GM12878 (cell line): ENCODE results near the gene TRDMT1.

Source experiments
- EP300 ChIP-seq, 2 experiments: fragments of 150-350 bp in 1 of 2; IDR thresholded peaks; 2 replicates each; pipeline ENCODE4 v1.6.1; 2011 to 2012; ENCODE audit warnings: low read depth in 2 of 2, low read length in 2 of 2, borderline replicate concordance in 1 of 2, improper control_type of control experiment in 1 of 2, inconsistent platforms in 1 of 2; ENCODE audit not compliant: control insufficient read depth in 1 of 2
- EZH2 ChIP-seq: IDR thresholded peaks from 2 replicates; pipeline ENCODE4 v1.6.1; 2012; ENCODE audit warnings: low read depth, mild to moderate bottlenecking, control low read depth, inconsistent platforms, low read length, borderline replicate concordance; ENCODE audit not compliant: control insufficient read depth
- HCFC1 ChIP-seq: fragments of 150-350 bp; IDR thresholded peaks from 2 replicates; pipeline ENCODE4 v1.6.1; 2014; ENCODE audit warnings: low read length
- HDAC2 ChIP-seq: fragments of 200-600 bp; sonication (generic); IDR thresholded peaks from 2 replicates; pipeline ENCODE4 v1.6.1; 2017
- HDGF ChIP-seq: fragments of 450-650 bp; IDR thresholded peaks from 2 replicates; pipeline ENCODE4 v1.6.1; 2016; ENCODE audit warnings: antibody characterized with exemption
- KDM1A ChIP-seq: fragments of 200-600 bp; sonication (generic); IDR thresholded peaks from 2 replicates; pipeline ENCODE4 v1.6.1; 2016; ENCODE audit warnings: borderline replicate concordance
- NRF1 ChIP-seq: conservative IDR thresholded peaks from 2 replicates; pipeline ENCODE4 v1.6.1; 2011; ENCODE audit warnings: mild to moderate bottlenecking, low read depth, low read length, improper control_type of control experiment
- POLR2A ChIP-seq: IDR thresholded peaks from 2 replicates; pipeline ENCODE4 v1.6.1; 2011; ENCODE audit warnings: low read depth, mild to moderate bottlenecking, low read length
- POLR2AphosphoS5 ChIP-seq: IDR thresholded peaks from 2 replicates; pipeline ENCODE4 v1.6.1; 2011; ENCODE audit warnings: mild to moderate bottlenecking, low read length, inconsistent platforms
- RCOR1 ChIP-seq: conservative IDR thresholded peaks from 2 replicates; pipeline ENCODE4 v1.6.1; 2012; ENCODE audit warnings: low read depth, low read length, improper control_type of control experiment
- TF ChIP-seq, protein P1 (sequence below): fragments of 450-650 bp; IDR thresholded peaks from 2 replicates; pipeline ENCODE4 v1.6.1; 2016; ENCODE audit warnings: mild to moderate bottlenecking
- TF ChIP-seq, protein P2 (sequence below), 3 experiments: IDR thresholded peaks in 2 of 3; conservative IDR thresholded peaks in 1 of 3; 2 replicates each; pipeline ENCODE4 v1.5.1; 2011; ENCODE audit warnings: low read depth in 3 of 3, low read length in 3 of 3, mild to moderate bottlenecking in 3 of 3, control low read depth in 2 of 3, moderate library complexity in 2 of 3, inconsistent platforms in 1 of 3, mixed read lengths in 1 of 3; ENCODE audit not compliant: control insufficient read depth in 2 of 3, insufficient read depth in 1 of 3; ENCODE audit errors: extremely low read depth in 1 of 3
- TF ChIP-seq, protein P3 (sequence below): IDR thresholded peaks from 2 replicates; pipeline ENCODE4 v1.6.1; 2011; ENCODE audit warnings: low read depth, mild to moderate bottlenecking, low read length, moderate library complexity, borderline replicate concordance; ENCODE audit errors: extremely low read depth
- TF ChIP-seq, protein P4 (sequence below): fragments of 450-650 bp; IDR thresholded peaks from 2 replicates; pipeline ENCODE4 v1.6.1; 2017; ENCODE audit warnings: mild to moderate bottlenecking

DNA sequence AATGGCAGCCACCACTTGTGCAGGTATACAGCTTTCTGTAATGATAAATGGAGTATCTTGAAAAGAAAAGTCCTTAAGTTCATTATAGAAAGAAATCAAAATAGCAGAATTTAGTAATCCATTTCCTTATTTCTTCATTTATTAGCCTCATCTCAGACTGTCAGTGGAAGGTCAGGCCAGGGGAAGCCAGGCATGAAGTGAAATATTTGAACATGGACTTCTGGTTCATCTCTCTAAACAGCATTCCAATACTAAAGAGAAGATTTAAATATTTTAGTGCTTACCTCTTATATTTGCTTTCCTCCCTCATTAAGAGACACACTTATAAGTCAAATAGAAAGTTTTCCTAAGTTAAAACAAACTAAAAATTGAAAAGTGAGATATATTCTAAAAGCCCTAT lies 26.8 kb downstream of the TRDMT1 start:
- no peak for TF ChIP-seq KDM1A
- no peak for TF ChIP-seq POLR2AphosphoS5
- no peak for TF ChIP-seq EP300 (IDR thresholded peaks at IDR 0.05; ENCODE audit: borderline replicate concordance in 1 of 2, control insufficient read depth in 1 of 2, low read depth in 2 of 2, low read length in 2 of 2)
- no peak for TF ChIP-seq HDAC2
- TF ChIP-seq, protein P1, sequence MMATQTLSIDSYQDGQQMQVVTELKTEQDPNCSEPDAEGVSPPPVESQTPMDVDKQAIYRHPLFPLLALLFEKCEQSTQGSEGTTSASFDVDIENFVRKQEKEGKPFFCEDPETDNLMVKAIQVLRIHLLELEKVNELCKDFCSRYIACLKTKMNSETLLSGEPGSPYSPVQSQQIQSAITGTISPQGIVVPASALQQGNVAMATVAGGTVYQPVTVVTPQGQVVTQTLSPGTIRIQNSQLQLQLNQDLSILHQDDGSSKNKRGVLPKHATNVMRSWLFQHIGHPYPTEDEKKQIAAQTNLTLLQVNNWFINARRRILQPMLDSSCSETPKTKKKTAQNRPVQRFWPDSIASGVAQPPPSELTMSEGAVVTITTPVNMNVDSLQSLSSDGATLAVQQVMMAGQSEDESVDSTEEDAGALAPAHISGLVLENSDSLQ = no peak
- TF ChIP-seq NRF1 = no peak
- TF ChIP-seq, protein P2, sequence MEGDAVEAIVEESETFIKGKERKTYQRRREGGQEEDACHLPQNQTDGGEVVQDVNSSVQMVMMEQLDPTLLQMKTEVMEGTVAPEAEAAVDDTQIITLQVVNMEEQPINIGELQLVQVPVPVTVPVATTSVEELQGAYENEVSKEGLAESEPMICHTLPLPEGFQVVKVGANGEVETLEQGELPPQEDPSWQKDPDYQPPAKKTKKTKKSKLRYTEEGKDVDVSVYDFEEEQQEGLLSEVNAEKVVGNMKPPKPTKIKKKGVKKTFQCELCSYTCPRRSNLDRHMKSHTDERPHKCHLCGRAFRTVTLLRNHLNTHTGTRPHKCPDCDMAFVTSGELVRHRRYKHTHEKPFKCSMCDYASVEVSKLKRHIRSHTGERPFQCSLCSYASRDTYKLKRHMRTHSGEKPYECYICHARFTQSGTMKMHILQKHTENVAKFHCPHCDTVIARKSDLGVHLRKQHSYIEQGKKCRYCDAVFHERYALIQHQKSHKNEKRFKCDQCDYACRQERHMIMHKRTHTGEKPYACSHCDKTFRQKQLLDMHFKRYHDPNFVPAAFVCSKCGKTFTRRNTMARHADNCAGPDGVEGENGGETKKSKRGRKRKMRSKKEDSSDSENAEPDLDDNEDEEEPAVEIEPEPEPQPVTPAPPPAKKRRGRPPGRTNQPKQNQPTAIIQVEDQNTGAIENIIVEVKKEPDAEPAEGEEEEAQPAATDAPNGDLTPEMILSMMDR (IDR thresholded peaks at IDR 0.05 in 2 of 3, conservative IDR thresholded peaks at IDR 0.05 in 1 of 3; ENCODE audit: control insufficient read depth in 2 of 3, extremely low read depth in 1 of 3, insufficient read depth in 1 of 3, low read depth in 3 of 3, low read length in 3 of 3) = no peak
- TF ChIP-seq, protein P3, sequence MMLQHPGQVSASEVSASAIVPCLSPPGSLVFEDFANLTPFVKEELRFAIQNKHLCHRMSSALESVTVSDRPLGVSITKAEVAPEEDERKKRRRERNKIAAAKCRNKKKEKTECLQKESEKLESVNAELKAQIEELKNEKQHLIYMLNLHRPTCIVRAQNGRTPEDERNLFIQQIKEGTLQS = no peak
- TF ChIP-seq, protein P4, sequence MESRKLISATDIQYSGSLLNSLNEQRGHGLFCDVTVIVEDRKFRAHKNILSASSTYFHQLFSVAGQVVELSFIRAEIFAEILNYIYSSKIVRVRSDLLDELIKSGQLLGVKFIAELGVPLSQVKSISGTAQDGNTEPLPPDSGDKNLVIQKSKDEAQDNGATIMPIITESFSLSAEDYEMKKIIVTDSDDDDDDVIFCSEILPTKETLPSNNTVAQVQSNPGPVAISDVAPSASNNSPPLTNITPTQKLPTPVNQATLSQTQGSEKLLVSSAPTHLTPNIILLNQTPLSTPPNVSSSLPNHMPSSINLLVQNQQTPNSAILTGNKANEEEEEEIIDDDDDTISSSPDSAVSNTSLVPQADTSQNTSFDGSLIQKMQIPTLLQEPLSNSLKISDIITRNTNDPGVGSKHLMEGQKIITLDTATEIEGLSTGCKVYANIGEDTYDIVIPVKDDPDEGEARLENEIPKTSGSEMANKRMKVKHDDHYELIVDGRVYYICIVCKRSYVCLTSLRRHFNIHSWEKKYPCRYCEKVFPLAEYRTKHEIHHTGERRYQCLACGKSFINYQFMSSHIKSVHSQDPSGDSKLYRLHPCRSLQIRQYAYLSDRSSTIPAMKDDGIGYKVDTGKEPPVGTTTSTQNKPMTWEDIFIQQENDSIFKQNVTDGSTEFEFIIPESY = no peak
- no peak for TF ChIP-seq HCFC1
- TF ChIP-seq RCOR1 = no peak
- TF ChIP-seq EZH2 = no peak
- no peak for TF ChIP-seq HDGF
- no peak for TF ChIP-seq POLR2A
